Spleen (tissue), 11 donors: Measurements from ENCODE around the gene CHPF. TPM values are rescaled to one million over a fixed set of nuclear protein-coding genes. Genes with fewer than 3 reads are reported as not detected.

Experiments used
- DNase-seq: peaks from one replicate; pipeline ENCODE4 v3.0.0-alpha.2; 2020
- H3K27ac ChIP-seq, 8 donors: fragments of 200-600 bp; sonication (generic) in 7 of 8; 1 replicate in 4 of 8; 2 replicates in 4 of 8; pipeline versions ENCODE4 v1.5.0 to v1.8.0; 2016 to 2021; ENCODE audit warnings: inconsistent platforms in 4 of 8, mild to moderate bottlenecking in 4 of 8, moderate library complexity in 1 of 8
- H3K27me3 ChIP-seq, 7 donors: fragments of 200-600 bp; sonication (generic) in 6 of 7; replicated peaks in 1 of 7; 1 replicate in 4 of 7; 2 replicates in 3 of 7; pipeline versions ENCODE4 v1.5.0 to v1.8.0; 2016 to 2021; ENCODE audit warnings: inconsistent platforms in 3 of 7, mild to moderate bottlenecking in 1 of 7
- H3K36me3 ChIP-seq, 6 donors: fragments of 200-600 bp; sonication (generic) in 5 of 6; 1 replicate in 4 of 6; 2 replicates in 2 of 6; pipeline versions ENCODE4 v1.5.0 to v1.8.0; 2016 to 2021; ENCODE audit warnings: inconsistent platforms in 2 of 6
- H3K4me1 ChIP-seq, 6 donors: fragments of 200-600 bp; sonication (generic) in 5 of 6; 1 replicate in 3 of 6; 2 replicates in 3 of 6; pipeline versions ENCODE4 v1.5.0 to v1.8.0; 2016 to 2021; ENCODE audit warnings: inconsistent platforms in 3 of 6
- H3K4me3 ChIP-seq, 8 donors: fragments of 200-600 bp; sonication (generic) in 7 of 8; 1 replicate in 4 of 8; 2 replicates in 4 of 8; pipeline versions ENCODE4 v1.5.0 to v1.8.0; 2016 to 2021; ENCODE audit warnings: inconsistent platforms in 4 of 8, mild to moderate bottlenecking in 4 of 8, moderate library complexity in 2 of 8
- H3K9me3 ChIP-seq, 8 donors: fragments of 200-600 bp; sonication (generic) in 7 of 8; 1 replicate in 4 of 8; 2 replicates in 4 of 8; pipeline versions ENCODE4 v1.5.0 to v1.8.0; 2016 to 2021; ENCODE audit warnings: inconsistent platforms in 4 of 8
- CTCF ChIP-seq, 11 experiments: fragments of 200-600 bp in 7 of 11; fragments of 450-650 bp in 4 of 11; sonication (generic) in 4 of 11; IDR thresholded peaks in 8 of 11; conservative IDR thresholded peaks in 3 of 11; 1 replicate in 7 of 11; 2 replicates in 4 of 11; pipeline versions ENCODE4 v1.4.0 to v1.8.0; 2016 to 2021; ENCODE audit warnings: antibody characterized with exemption in 11 of 11, inconsistent platforms in 4 of 11, mild to moderate bottlenecking in 1 of 11
- POLR2A ChIP-seq, 3 donors: fragments of 450-650 bp; IDR thresholded peaks; one replicate each; pipeline ENCODE4 v1.5.1; 2017; ENCODE audit warnings: antibody characterized with exemption in 3 of 3, mild to moderate bottlenecking in 1 of 3
- POLR2AphosphoS5 ChIP-seq, 3 donors: sonication (generic); formaldehyde crosslinking; IDR thresholded peaks; one replicate each; pipeline ENCODE4 v1.5.1; 2017; ENCODE audit warnings: antibody characterized with exemption in 3 of 3
- WGBS, 5 donors: extraction: QIAGEN DNeasy Blood & Tissue Kit in 3 of 5; methylation state at CpG; one replicate each; pipeline versions ENCODE4 v1.1.5 to v1.1.7; 2013 to 2018; 5-methylcytosine and 5-hydroxymethylcytosine counted together
- intact Hi-C: fragments of 100-400 bp; cut with DNase I; formaldehyde crosslinking; loops from one replicate; pipeline ENCODE4 v1.15.0; 2023; ENCODE audit warnings: low total_unique reads
- polyA plus RNA-seq, 3 donors: library from polyadenylated mRNA; stranded (reverse); fragments of 200-250 nt; gene quantifications; one replicate each; pipeline ENCODE4 v1.2.1, GENCODE V29; 2013
- total RNA-seq, 7 donors: library from RNA; depleted of rRNA in 3 of 7; stranded (reverse); fragments of >200 nt in 3 of 7; fragmentation: NEBNext Ultra II Directional in 4 of 7; extraction: Animal tissue kit (Norgen Biotek cat#: 25700) in 4 of 7; gene quantifications; one replicate each; pipeline versions ENCODE4 v1.1.0 to v1.2.1, GENCODE V29; 2016 to 2021
- donor health status: healthy with polysubstance abuse.
- donor health status: DM: no; HTN: no; CAD: no; lungs with moderate emphysema.
- donor health status: DM: no; HTN: no; CAD: no.
- donor health status: Bipolar disorder and iron deficiency.
- donor health status: healthy.
- donor health status: DM: no; HTN: no; CAD: no.
- donor health status: DM: yes; HTN: yes; CAD: no.

CHPF gene
- total and polyA plus RNA-seq, 10 donors, result 2.8 to 26.2 (median 13.2) TPM

GRCh38 chr2:219569635-219570034, 26.0 kb upstream of the CHPF start:
- no peak for TF ChIP-seq POLR2AphosphoS5 (IDR thresholded peaks at IDR 0.05)
- TF ChIP-seq CTCF (IDR thresholded peaks at IDR 0.05 in 8 of 11, conservative IDR thresholded peaks at IDR 0.05 in 3 of 11), result no peak
- TF ChIP-seq POLR2A (IDR thresholded peaks at IDR 0.05), result no peak
- no peak overlapping the region for H3K27ac ChIP-seq
- H3K4me1 ChIP-seq, result peaks cover 0 to 22% (median 20%) of the 10 kb centered on the region in 6 donors
- WGBS, 5 donors, result 87 to 92% (median 90%) methylated on average over 6 of the region's 6 CpGs
- H3K9me3 ChIP-seq, result no peaks in the 10 kb centered on the region
- DNase-seq, result no peak
- intact Hi-C loops, result no loop called here
- H3K4me3 ChIP-seq, result peak overlapping the region in 4 of 8 donors; percentile 48 to 78 (median 64)
- H3K36me3 ChIP-seq, result peaks cover 0 to 12% (median 0%) of the 10 kb centered on the region in 6 donors
- peaks cover 0 to 58% (median 21%) of the 10 kb centered on the region in 7 donors for H3K27me3 ChIP-seq

GRCh38 chr2:219569041-219569440, 25.4 kb upstream of the CHPF start:
- intact Hi-C loops, result no loop called here
- WGBS, 5 donors, result 89 to 96% (median 91%) methylated on average over 6 of the region's 6 CpGs
- no peak for DNase-seq

GRCh38 chr2:219567791-219568361, 24.3 kb upstream of the CHPF start:
- Histone ChIP-seq H3K4me3 (no peak overlapping the region), H3K4me1 (peaks cover 0 to 22% (median 20%) of the 10 kb centered on the region in 6 donors), H3K36me3 (peaks cover 0 to 12% (median 0%) of the 10 kb centered on the region in 6 donors), H3K9me3 (no peaks in the 10 kb centered on the region), H3K27me3 (peaks cover 0 to 47% (median 21%) of the 10 kb centered on the region in 7 donors), H3K27ac (no peak overlapping the region)
- TF ChIP-seq POLR2A (IDR thresholded peaks at IDR 0.05), result no peak
- TF ChIP-seq POLR2AphosphoS5 (IDR thresholded peaks at IDR 0.05), result no peak
- TF ChIP-seq CTCF (IDR thresholded peaks at IDR 0.05 in 8 of 11, conservative IDR thresholded peaks at IDR 0.05 in 3 of 11), result no peak
- no peak for DNase-seq
- 92 to 94% (median 93%) methylated on average over 32 to 35 of the region's 35 CpGs for WGBS, 5 donors
- intact Hi-C loops, result no loop called here

More at GRCh38 chr2:219569041-219569440, 25.4 kb upstream of the CHPF start:
- H3K4me1 ChIP-seq, result peaks cover 0 to 22% (median 20%) of the 10 kb centered on the region in 6 donors
- no peak overlapping the region for H3K4me3 ChIP-seq
- peaks cover 0 to 12% (median 0%) of the 10 kb centered on the region in 6 donors for H3K36me3 ChIP-seq
- TF ChIP-seq POLR2A (IDR thresholded peaks at IDR 0.05) (no peak), CTCF (IDR thresholded peaks at IDR 0.05 in 8 of 11, conservative IDR thresholded peaks at IDR 0.05 in 3 of 11) (no peak), POLR2AphosphoS5 (IDR thresholded peaks at IDR 0.05) (no peak)
- no peak overlapping the region for H3K27ac ChIP-seq
- H3K27me3 ChIP-seq, result peaks cover 0 to 54% (median 21%) of the 10 kb centered on the region in 7 donors
- no peaks in the 10 kb centered on the region for H3K9me3 ChIP-seq

- no peak for DNase-seq
- intact Hi-C loops, result no loop called here
- Histone ChIP-seq H3K36me3 (peaks cover 0 to 12% (median 0%) of the 10 kb centered on the region in 6 donors), H3K4me3 (no peak overlapping the region), H3K4me1 (peaks cover 0 to 22% (median 20%) of the 10 kb centered on the region in 6 donors), H3K9me3 (no peaks in the 10 kb centered on the region), H3K27ac (no peak overlapping the region), H3K27me3 (peaks cover 0 to 39% (median 19%) of the 10 kb centered on the region in 7 donors)
- WGBS, 5 donors, result 89 to 95% (median 94%) methylated on average over 18 of the region's 18 CpGs
- TF ChIP-seq POLR2AphosphoS5 (IDR thresholded peaks at IDR 0.05) (no peak), CTCF (IDR thresholded peaks at IDR 0.05 in 8 of 11, conservative IDR thresholded peaks at IDR 0.05 in 3 of 11) (no peak), POLR2A (IDR thresholded peaks at IDR 0.05) (no peak)
Observed at GRCh38 chr2:219567131-219567530, 23.5 kb upstream of the CHPF start.
